NCI-H2227 treated with DMSO at 0.1 percent for 48 hours (cell line): ENCODE results near the gene WDR26.
A peak's percentile ranks its signal among the peaks of the same experiment; 100 is the strongest.
"Not testable (repeated sequence)": the region's sequence is repeated elsewhere in the genome, so short reads cannot be mapped to it uniquely, and the experiment has no call there.

ENCODE experiments used
- DNase-seq: peaks from one replicate; lab custom pipeline; 2025; lab: John Stamatoyannopoulos, UW

WDR26 gene

DNA sequence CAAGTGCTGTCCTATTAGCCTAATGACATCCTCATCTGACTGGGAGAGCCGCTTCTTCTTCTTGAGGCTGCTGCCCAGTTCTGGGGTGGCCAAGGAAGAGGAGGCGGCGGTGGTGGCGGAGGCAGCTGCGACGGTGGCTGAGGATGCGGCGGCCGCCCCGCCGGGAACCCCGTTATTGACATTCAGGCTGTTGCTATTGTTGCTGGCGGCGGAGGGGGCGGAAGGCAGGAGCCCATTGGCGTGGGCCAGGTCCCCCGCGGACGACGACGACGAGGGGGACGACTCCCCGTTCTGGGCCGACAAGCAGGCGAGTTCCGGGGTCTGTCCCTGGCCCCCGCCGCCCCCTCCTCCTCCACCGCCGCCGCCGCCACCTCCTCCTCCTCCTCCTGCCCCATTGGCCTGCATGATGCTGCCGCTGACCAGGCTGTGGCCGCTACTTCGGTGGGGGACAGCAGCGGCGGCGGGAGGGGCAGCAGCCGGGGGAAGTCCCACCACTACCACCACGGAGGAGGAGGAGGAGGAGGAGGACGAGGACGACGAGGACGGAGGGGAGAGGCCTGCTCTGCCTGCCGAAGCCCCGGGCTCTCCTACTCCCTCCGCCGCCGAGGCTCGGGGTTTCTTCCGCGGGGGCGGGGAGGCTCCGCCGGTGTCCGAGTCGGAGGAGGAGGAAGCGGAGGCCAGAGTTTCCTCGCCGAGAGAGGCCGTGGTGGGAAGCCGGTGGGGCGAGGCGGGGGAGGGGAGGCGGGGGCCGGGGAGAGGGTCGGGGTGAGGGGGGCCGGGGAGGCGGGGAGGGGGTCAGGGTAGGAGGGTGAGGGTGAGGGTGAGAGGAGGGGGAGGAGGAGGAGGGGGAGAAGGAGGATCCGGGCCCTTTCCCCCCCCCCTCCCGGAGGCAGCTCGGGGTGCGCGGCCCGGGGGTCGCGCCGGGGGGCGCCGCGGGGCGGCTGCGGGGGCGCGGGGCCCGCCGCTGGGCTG, 610 bp downstream of the WDR26 start:
- DNase-seq, result no peak

DNA sequence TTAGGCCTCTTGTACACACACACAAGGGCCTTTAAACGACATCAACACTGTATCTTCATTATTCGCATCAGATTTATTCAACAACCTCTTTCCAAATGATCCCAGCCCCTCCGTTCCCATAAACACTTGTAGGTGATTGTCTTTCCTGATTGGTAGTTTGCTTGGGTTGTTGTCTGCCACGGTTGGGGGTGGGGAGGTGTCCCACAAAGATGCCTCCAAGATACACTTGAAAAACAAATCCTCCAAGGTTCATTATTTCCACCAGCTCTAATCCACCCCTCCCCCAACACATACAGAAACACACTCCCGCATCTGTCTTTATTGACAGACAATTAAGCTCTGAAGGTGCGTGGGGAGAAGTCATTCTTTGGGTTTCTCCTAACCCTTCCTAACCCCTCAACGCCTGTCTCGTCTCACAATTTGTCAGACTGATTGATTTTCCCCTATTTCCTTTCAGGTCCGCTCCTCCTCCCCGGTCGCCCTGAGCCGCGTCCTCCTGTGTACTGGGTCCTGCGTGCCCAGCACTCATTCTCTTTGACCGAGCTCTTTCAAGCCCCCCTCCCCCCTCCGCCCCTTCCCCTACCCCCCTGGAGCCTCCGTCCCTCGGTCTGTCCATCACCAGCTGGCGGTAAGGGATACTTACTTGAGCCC, 1.4 kb downstream of the WDR26 start:
- peak; percentile 40 for DNase-seq

DNA sequence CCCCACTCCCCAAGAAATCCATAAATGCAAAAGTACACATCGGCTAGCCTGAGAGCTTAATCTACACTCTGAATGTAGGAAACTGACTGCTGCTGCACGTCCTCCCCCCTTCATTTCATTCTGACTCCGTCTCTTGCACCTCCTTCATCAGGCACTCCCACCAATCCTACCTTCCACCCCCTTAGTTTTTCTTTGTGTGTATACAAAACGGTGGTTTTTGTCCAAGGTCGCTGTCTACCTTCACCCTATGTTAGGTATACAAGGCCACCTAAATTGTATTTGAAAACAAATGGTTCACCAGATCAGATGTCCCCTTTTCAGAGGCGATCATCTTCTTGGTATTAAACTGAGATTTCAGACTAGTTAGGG, 1.9 kb downstream of the WDR26 start:
- DNase-seq, result peak; percentile 33

DNA sequence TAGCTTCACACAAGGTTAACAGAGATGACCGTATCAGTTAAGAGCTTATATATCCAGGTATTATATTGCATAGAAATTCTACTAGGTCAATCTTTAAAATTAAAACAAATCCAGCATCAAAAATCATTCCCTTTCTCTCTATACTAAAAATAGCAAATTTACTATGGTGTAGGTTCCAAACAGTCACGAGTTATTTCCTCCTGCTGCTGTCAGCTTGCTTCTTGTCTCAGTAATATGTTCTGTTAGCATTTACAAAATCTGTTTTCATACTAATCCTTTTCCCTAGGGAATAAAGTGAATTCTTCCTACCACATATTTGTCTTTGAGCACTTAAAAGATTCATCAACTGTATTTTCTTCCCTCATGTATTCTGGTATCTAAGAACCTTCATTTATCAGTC, 2.5 kb downstream of the WDR26 start:
- DNase-seq, result no peak

DNA sequence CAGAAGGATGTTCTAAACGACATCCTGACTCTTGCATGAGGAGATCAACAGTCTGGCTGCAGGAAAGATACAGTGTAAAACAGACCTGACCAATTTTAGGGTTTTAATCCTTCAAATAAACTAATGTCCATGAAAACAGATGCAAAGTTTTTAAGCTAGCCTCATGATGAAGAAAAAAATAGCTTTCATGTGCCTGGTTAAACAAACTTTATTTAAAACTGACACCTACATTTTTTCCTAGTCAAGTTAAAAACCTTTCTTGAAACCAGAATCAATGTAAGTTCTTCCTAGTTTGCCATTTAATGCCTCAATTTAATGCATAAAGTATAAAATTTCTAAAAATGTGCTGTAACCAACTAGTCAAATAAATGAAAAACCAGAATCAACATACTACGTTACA, 2.9 kb downstream of the WDR26 start:
- DNase-seq, result no peak

DNA sequence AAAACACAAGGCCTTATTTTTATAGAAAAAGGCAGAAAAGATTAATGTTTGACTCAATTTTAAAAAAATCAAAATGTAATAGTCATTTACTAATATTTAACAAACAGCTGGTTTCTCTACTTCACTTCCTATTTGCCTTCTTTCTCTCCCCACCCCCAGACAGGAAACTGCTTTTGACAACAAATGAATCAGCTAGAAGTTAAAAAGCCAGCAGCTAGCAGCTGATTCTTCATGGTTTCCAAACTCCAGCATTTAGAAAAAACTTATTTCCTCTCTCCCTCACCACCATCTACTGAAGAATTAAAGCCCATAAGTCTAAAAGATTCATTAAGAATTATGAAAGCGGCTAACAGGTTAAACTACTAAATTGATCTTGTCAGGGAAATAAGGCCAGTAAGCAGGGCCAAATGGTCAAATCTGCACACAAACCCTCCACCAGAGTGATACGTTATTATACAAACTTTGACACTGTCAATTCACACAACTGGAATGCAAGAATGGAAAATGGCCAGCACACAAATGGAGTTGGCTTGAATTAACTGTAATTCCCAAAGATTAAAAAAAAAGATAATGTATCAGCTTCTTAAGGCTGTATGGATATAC, 4.0 kb downstream of the WDR26 start:
- no peak for DNase-seq

DNA sequence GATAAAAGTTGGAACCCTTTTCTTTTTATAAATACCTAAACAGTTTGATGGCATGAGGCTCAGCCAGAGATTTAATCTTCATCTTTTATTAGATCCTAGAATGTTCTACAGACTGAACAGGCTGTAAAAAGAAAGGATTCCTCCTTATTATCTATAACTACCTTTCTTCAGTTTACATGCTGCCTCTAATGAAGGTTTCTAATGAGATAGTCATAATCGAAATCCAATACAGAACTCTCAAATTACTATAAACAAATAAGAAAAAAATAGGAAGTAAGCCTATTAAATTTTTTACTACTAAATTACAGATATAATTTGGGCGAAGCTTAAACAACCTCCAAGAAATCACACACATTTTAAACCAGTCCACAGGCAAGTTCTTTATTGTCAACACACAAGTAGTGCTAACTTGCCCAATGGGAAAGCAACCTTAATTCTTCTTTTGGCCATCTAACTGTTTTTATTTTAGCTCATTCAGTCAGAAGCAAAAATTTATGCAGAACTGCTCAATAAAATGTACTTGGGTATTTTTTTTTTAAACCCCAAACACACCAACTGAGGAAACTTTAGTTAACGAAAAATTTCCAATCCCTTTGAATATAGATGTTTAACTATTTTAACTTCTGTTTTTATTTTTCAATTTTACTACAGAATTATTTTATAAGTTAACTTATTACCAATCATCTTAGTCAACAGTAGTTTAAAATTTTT, 4.8 kb downstream of the WDR26 start:
- DNase-seq, result no peak

DNA sequence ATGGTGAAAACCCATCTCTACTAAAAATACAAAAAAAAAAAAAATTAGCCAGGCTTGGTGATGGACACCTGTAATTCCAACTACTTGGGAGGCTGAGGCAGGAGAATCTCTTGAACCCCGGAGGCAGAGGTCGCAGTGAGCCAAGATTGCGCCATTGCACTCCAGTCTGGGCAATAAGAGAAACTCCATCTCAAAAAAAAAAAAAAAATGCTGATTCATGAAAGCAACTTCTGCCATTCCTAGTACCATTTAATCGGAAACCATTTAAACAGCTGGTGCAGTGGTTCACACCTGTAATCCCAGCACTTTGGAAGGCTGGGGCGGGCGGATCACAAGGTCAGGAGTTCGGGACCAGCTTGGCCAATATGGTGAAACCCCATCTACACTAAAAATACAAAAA, 5.9 kb downstream of the WDR26 start:
- not testable (repeated sequence) for DNase-seq

DNA sequence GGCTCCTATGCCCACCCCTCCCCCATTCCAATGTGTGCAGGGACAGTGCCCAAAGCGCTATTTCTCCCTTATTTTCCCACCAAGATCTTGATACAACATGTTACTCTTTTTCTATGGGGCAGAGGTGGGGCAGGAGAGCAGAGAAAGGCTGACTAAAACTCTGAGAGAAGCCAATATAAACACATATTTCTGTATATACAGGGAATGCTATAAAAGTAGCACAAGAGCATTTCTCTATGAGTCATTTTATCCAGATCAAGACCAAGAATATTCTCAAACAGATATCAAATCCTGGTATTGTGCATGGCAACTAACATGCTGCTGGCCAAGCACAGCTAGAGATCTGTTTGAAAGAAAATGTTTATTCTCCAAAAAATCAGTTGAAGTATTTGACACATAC, 7.3 kb downstream of the WDR26 start:
- no peak for DNase-seq

DNA sequence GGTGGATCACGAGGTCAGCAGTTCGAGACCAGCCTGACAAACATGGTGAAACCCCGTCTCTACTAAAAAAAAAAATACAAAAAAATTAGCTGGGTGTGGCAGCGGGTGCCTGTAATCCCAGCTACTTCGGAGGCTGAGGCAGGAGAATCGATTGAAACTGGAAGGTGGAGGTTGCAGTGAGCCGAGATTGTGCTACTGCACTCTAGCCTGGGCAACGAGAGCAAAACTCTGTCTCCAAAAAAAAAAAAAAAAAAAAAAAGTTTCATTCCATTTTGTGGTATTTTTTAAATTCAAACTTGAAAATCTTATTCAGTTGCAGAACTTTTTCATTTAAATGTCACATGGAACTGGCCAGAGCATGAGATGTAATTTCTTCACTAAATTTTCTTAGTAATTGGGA, 7.7 kb downstream of the WDR26 start:
- not testable (repeated sequence) for DNase-seq

DNA sequence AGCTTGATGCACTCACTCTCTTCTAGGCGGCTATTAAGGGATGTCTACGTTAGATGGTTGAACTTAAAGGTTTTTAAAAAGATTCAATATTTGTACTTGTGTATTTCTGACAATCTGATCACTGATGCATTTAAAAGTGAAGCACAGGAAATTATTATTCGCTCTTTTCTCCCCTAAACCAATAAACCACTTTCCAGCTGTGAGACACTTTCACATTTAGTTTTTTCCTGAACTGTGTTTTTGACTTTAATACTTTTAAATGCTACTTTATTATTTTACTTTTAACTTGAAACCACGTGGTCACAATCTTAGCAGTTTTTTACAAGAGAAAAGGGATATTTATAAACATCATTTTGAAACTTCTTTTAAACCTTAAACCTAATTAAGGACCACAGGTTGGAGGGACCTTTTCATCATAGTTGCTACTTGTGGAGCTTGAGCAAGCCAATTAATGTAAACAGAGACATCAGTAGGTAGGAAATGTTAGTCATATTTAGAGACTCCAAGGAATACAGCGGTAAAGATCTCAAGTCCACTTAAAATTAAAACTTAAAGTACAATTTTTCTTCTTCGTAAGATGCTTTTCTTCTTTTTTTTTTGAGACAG, 9.2 kb downstream of the WDR26 start:
- no peak for DNase-seq

DNA sequence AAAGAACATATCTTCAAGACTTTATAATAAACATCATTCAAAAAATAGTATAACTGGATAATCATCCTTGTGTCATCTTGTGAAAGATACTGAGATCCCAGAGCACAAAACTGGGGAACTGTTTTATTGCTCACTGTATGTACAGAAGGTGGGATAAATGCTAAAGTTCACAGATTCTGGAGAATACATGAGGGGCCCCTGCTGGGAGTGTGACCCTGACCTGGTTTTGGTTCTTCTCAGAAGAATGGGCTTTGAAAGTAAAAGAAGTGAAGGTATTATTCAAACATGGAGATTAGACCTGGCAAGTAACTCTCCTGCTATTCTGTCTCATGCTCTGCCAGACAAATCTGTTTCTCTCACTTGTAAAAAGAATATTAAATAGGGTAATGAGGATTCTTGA, 14.5 kb downstream of the WDR26 start:
- DNase-seq, result no peak

DNA sequence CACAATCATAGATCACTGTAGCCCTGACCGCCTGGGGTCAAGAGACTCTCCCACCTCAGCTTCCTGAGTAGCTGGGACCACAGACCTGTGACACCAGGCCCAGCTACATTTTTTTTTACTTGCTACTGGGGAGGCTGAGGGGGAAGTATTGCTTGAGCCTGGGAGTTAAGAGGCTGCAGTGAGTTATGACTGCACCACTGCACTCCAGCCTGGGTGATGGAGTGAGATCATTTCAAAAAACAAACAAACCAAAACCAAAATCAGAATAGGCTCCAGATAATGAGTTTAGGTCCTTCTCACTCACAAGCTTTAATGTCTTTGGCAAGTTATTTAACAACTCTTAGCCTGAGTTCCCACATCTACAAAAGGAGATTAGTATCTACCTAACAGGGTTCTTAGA, 22.8 kb downstream of the WDR26 start:
- no peak for DNase-seq

DNA sequence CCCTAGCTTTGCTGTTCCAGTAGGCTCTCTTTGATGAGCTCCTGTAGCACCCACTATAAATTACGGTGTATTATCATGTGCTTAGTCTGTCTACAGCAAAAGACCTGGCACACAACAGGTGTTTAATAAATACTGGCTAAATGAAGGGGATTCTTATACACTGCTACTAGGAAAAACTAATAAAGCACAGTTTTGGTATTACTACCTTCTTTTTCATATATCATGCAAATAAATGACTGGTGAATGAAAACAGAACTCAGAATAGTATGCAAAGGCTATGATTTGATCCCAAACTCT, 26.4 kb downstream of the WDR26 start:
- no peak for DNase-seq

DNA sequence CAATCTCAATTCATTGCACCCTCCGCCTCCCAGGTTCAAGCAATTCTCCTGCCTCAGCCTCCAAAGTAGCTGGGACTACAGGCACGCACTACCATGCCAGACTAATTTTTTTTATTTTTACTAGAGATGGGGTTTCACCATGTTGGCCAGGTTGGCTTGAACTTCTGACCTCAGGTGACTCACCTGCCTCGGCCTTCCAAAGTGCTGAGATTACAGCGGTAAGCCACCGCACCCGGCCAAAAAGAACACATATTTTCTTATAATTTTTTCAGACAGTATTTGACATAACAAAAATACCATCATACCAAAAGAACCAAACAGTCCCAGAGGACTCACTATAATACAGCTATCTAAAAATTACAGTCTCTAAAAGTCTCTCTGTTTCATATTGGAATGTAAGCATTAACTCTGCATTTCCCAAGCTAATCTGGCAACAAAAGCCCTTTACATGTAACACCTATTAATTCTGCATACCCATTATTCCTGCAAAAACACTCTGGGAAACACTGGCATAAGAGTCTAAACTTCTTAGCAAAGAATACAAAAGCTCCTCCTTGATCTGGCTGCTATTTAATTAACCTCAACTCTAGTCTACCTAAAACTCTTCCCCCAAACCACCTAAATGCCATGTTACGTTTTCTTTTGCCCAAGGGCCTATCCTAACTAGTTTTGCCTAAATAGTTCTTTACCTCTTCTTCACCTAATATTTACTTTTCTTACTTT, 26.9 kb downstream of the WDR26 start:
- no peak for DNase-seq

DNA sequence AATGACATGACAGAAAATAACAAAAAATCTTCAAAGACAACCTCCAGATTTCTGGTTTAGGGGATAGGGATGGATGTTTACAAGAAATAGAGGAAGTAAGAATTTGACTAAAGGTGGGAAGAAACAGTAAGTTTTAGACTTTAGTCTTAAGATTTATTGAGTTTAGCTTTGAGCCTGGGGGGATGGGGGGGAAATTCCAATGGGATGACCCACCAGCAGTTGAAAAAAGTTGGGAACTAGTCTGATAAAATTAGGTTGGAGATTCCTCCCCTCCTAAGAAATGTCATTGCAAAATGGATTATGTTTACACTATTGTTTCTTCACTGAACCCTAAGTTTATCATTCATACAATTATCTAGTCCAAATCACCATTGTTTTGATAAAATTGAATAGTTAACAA, 28.4 kb downstream of the WDR26 start:
- DNase-seq, result no peak

DNA sequence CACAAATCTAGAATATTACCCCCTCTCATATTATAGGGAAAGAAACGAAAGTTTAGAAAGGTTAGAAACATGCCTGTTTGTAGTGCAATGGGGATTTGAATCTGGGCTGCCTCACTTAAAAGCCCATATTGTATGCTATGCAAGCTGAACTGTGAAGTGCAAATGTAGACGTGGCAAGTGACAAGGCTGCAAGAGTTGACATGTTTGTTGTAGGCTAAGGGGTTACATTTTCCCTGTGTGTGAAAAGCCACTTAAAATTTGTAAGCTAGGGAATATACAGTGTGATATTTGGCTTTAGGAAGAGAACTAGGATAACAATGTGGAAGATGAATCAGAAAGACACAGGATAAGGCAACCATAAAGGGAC, 29.0 kb downstream of the WDR26 start:
- no peak for DNase-seq

DNA sequence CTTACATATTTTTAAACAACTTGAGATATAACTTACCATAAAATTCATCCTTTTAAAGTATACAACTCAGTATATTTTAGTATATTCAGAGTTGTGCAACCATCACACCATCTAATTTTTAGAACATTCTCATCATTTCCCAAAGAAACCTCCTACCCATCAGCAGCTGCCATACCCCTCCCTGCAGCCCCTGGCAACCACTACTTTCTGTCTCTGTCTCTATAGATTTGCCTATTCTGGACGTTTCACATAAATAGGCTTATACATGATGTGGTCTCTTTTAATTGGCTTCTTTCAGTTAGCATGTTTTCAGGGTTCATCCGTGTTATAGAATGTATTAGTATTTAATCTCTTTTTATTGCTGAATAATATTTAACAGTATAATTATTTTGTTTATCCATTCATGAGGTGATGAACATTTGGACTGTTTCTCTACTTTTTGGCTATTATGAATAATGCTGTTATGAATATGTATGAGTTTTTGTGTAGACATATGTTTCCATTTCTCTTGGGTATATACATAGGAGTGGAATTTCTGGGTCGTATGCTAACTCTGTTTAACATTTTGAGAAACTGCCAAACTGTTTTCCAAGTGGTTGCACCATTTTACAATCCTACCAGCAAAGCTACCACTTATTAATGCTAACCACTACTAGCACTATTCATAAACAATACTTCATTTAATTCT, 29.5 kb downstream of the WDR26 start:
- DNase-seq, result no peak

DNA sequence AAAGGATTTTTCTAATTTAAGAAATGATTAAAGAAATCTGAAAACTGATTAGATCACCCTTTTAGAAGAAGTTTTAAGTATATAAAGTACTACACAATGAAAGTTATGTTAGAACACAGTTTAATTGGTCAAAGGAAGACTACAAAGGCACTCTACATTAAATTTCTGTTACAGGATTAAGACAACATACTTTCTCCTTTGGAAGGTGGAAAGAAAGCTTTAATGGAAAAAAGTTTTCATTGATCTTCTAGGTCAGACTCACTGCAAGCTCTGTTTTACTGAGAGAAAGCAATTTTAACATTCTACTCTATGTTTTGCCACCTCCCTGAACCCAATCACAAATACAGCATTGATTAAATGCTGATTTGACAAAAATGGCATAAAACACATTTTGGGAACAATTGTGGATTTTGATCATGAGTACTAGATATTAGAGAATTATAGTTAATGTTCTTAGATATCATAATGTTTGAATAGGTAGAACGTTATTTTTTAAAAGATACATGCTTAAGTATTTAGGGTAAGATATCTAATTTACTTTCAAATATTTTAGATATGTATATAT, 32.0 kb downstream of the WDR26 start:
- no peak for DNase-seq

DNA sequence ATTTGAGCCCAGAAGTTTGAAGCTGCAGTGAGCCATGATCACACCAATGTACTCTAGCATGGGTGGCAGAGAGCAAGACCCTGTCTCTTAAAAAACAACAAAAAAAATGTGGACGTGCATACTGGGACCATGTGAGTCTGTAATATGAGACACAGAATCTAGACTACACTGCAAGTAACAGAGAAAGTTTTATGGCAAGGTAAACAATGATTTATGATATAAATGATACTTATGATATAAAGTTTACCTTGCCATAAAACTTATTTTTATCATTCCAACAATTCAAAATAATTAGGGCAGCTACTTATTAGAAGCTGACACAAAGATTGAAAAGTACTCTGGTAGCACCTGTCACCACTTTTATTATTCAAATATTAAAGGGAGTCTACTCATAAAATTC, 34.7 kb downstream of the WDR26 start:
- DNase-seq, result no peak

DNA sequence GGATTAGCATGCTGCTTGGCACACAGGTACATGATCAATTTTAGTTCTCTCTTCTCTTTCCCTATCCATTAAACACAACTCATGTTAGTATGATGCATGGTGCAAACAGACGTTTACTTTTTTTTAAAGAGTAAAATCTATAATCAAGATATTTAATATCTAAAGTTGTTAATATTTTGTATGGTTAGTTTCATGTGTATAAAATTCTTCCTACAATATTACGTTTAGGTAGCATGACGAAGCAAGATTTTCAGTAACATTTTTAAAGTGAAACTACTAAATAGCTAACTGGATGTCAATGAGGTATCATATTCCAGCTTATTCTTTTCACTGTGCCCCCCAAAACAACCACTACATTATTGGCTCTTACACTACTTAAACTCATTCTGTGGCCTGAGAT, 41.3 kb downstream of the WDR26 start:
- no peak for DNase-seq
